Effector memory CD4-positive, alpha-beta T cell (primary cell): Measurements from ENCODE around the gene PDGFB.
A peak's percentile ranks its signal among the peaks of the same experiment; 100 is the strongest.

ENCODE experiments used
- DNase-seq, 3 donors: peaks; one replicate each; pipeline ENCODE4 v3.0.0-alpha.2; 2020
- H3K27ac ChIP-seq: 2 replicates; pipeline ENCODE4 v1.7.0; 2013; ENCODE audit warnings: mild to moderate bottlenecking, low read length, moderate library complexity; ENCODE audit not compliant: insufficient read depth, poor library complexity, severe bottlenecking
- H3K27me3 ChIP-seq: replicated peaks from 2 replicates; pipeline ENCODE4 v1.7.0; 2013; ENCODE audit warnings: mild to moderate bottlenecking, low read length; ENCODE audit not compliant: insufficient read depth, control insufficient read depth, poor library complexity, severe bottlenecking
- H3K36me3 ChIP-seq: 2 replicates; pipeline ENCODE4 v1.7.0; 2013; ENCODE audit warnings: mild to moderate bottlenecking, low read length, moderate library complexity; ENCODE audit not compliant: control insufficient read depth, insufficient read depth
- H3K4me1 ChIP-seq: 2 replicates; pipeline ENCODE4 v1.7.0; 2013; ENCODE audit warnings: low read length, mild to moderate bottlenecking; ENCODE audit not compliant: control insufficient read depth, insufficient read depth, poor library complexity, severe bottlenecking
- H3K4me3 ChIP-seq: 2 replicates; pipeline ENCODE4 v1.7.0; 2013; ENCODE audit warnings: low read length, low read depth, mild to moderate bottlenecking; ENCODE audit not compliant: insufficient read depth, poor library complexity, severe bottlenecking
- H3K9me3 ChIP-seq: 2 replicates; pipeline ENCODE4 v1.7.0; 2013; ENCODE audit warnings: mild to moderate bottlenecking, low read length, moderate library complexity; ENCODE audit not compliant: control insufficient read depth

PDGFB gene

DNA sequence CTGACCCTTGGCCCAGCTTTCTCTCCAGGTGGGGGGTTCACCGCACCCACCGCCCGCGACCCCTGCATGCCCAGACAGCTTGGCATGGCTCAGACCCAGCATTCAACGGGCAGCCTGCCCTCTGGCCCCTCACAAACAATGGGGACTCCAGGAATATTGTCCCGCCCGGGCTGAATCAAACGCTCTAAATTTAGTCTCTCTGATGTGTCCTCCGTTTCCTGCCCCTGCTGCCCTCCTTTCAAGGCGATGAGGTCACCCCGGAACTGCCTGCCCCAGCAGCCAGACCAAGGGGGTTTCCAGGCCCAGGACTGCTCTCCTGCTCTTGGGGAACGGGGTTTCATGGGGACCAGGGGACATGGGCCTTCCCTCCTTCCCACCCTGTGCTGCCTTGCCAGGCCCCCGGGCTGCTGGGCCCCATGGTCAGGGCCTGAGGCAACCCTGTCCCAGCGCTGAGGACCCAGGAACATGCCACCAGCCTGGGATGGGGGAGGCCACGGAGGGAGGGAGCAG lies 10.1 kb upstream of the PDGFB start:
- H3K36me3 ChIP-seq, result no peaks in the 10 kb centered on the region
- no peaks in the 10 kb centered on the region for H3K27me3 ChIP-seq
- H3K27ac ChIP-seq, result no peak overlapping the region
- DNase-seq, result peak in 2 of 3 donors; percentile 43 to 55
- H3K4me1 ChIP-seq, result peaks cover 25% of the 10 kb centered on the region
- no peak overlapping the region for H3K4me3 ChIP-seq
- H3K9me3 ChIP-seq, result no peaks in the 10 kb centered on the region

DNA sequence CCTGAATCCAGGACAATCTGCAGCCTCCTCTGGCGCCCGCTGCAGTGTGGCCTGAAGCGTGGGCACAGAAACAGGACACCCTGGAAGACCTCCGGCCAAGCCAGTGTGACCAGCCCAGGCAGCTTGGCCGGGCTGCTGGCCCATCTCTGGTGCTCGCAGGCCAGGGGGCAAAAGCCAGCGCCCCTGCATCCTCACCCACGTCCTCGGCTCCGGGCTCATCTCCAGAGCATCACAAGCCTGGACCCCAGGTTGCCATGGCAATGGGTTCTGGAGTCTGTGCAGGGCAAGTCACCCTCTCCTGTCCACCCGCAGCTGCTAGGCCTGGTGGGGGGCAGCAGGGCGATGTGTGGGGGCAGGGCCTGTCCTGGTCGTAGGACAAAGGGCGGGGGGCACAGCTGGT lies 9.3 kb upstream of the PDGFB start:
- DNase-seq, result no peak
- peaks cover 25% of the 10 kb centered on the region for H3K4me1 ChIP-seq
- no peaks in the 10 kb centered on the region for H3K9me3 ChIP-seq
- no peaks in the 10 kb centered on the region for H3K27me3 ChIP-seq
- no peaks in the 10 kb centered on the region for H3K36me3 ChIP-seq
- H3K4me3 ChIP-seq, result no peak overlapping the region
- no peak overlapping the region for H3K27ac ChIP-seq

DNA sequence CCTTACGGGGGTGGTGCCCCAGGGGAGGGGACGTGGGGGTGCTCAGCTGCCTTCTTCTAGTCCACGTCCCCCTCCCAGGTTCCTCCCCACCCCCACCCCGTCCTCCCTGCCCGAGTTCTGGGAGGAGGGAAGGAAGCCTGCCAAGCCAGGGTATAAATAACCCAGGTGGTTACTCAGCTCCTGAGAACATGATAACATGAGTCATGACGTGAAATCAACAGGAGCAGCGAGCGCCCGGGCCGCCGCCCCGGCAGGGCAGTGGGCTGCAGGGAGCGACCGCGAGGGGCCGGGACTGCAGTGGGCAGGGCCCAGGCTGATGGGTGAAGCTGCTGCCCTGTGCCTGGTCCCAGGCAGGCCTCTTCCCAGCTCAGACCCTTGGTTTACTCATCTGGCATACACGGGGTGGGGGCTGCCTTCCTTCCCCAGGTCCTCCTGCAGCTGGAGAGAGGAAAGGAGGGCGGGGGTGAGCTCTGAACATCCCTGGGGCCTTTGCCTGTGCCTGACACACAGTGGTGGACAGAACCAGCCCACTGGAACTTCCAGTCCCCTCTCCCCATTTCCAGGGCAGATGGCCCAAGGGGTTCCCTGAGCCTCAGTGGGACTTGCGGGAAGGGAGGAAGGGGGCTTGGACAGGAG lies 8.8 kb upstream of the PDGFB start:
- H3K36me3 ChIP-seq, result no peaks in the 10 kb centered on the region
- H3K27me3 ChIP-seq, result no peaks in the 10 kb centered on the region
- no peak for DNase-seq
- H3K4me1 ChIP-seq, result peaks cover 25% of the 10 kb centered on the region
- no peak overlapping the region for H3K4me3 ChIP-seq
- H3K27ac ChIP-seq, result no peak overlapping the region
- H3K9me3 ChIP-seq, result no peaks in the 10 kb centered on the region

DNA sequence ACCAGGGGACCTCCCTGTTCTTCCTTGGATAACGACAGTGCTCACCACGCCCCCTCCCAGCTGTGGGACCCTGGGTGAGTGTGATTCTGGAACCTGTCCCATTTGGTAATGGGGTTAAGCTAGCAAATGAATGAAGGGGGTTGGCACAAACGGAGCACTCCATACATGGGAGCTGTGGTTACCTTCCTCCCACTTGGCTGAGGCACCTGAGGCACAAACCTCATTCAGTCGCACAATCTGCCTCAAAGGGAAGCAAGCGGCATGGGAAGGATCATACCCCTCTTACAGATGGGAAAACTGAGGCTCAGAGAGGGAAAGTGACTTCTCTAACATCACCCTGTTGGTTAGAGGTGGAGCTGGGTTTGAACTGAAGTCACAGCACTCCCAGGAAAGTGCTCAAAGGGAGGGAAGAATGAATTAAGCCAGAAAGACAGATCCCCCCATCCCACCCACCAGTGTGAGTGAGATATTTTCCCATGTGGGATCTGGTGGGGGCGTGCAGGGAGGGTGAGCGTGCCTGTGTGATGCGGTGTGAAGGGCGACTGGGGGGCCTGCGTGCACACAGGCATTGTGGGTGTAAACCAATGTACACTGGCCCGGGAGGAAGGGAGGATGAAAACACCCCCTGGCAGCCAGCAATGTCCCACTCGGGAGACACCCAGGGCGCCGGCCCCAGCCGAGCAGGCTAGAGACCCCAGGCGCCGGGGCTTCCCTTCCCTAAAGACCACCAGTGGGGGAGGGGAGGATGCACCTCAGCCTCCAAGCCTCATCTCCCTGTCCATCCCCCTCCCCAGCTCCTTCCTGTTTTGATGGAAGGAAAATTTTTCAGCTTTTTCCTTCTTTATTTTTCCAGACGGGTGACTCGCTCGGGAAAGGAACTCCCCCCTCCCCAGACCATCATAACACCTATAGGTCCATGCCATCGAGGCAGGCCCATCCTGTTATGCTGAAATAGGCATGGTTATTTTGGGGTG lies 8.0 kb upstream of the PDGFB start:
- no peak overlapping the region for H3K4me3 ChIP-seq
- no peak overlapping the region for H3K27ac ChIP-seq
- no peak for DNase-seq
- peaks cover 25% of the 10 kb centered on the region for H3K4me1 ChIP-seq
- no peaks in the 10 kb centered on the region for H3K27me3 ChIP-seq
- H3K9me3 ChIP-seq, result no peaks in the 10 kb centered on the region
- H3K36me3 ChIP-seq, result no peaks in the 10 kb centered on the region

DNA sequence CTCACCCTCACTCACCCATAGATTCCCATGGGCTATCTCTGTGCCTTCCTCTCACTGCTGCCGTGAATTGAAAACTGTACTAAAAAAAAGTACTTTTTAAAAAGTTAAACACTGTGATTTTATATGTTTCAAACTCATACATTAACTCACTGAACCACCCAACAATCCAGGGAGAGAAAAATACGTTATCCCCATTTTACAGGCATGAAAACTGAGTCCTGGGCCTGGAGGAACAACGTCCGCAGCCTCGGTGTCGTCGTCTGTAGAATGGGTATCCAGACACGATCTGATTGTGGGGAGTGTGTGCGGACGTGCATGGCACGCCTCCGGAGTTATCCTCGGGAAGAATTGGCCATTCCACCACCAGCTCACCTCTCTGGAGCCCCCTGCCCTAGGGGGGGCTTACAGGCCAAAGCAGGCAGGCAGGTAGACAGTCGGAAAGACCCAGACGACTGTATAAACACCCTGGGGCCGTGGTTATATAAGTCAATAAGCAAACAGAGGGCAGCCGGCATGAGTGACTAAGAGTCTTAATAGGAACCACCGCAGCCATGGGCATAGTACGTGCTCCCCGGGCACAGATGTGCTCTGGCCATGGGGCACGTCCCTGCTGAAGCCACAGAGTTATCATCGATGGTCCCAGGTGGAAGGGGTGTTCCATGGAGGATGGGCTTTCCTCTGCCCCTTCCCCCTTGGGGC lies 7.1 kb upstream of the PDGFB start:
- peaks cover 25% of the 10 kb centered on the region for H3K4me1 ChIP-seq
- H3K4me3 ChIP-seq, result no peak overlapping the region
- H3K9me3 ChIP-seq, result no peaks in the 10 kb centered on the region
- no peak overlapping the region for H3K27ac ChIP-seq
- DNase-seq, result no peak
- H3K36me3 ChIP-seq, result no peaks in the 10 kb centered on the region
- H3K27me3 ChIP-seq, result no peaks in the 10 kb centered on the region

DNA sequence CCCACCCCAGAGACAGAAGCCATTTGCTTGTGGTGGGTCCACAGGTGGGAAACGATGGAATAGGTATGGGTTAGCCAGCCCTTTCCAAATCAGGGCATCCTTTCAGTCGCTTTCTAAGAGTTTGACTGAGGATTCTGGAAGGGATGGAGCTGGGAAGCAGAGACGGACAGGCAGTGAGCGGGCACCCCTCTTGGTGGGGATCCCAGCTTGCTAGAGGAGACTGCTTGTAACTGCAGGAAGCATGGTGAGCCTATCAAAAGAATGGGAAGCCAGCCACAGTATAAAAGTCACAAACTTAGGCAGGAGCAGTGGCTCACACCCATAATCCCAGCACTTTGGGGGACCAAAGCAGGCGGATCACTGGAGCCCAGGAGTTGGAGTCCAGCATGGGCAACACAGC lies 6.1 kb upstream of the PDGFB start:
- no peak overlapping the region for H3K27ac ChIP-seq
- H3K4me3 ChIP-seq, result no peak overlapping the region
- peaks cover 25% of the 10 kb centered on the region for H3K4me1 ChIP-seq
- H3K27me3 ChIP-seq, result no peaks in the 10 kb centered on the region
- H3K36me3 ChIP-seq, result no peaks in the 10 kb centered on the region
- DNase-seq, result no peak
- H3K9me3 ChIP-seq, result no peaks in the 10 kb centered on the region

DNA sequence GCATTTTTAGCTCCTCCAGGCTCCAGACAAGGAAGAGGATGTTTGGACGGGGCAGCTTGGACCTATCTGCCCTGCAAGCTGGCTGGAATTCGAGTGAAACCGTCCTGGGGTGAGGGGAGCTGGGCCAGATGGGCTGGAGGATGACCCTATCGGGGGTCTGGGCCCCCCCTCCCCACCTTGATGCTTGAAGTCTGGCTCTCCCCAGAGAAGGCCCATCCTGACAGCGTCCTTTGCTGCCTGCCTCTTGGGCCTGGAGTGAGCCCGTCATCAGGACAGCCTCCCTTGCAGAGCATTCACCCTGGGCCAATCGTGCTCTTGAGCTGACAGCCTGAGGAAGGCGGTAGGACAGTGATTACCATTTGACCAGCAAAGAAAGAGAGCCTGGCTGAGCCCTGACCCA lies 5.3 kb upstream of the PDGFB start:
- Histone ChIP-seq H3K27ac (no peak overlapping the region), H3K4me1 (peaks cover 23% of the 10 kb centered on the region), H3K9me3 (no peaks in the 10 kb centered on the region), H3K36me3 (no peaks in the 10 kb centered on the region), H3K27me3 (no peaks in the 10 kb centered on the region), H3K4me3 (no peak overlapping the region)
- no peak for DNase-seq

DNA sequence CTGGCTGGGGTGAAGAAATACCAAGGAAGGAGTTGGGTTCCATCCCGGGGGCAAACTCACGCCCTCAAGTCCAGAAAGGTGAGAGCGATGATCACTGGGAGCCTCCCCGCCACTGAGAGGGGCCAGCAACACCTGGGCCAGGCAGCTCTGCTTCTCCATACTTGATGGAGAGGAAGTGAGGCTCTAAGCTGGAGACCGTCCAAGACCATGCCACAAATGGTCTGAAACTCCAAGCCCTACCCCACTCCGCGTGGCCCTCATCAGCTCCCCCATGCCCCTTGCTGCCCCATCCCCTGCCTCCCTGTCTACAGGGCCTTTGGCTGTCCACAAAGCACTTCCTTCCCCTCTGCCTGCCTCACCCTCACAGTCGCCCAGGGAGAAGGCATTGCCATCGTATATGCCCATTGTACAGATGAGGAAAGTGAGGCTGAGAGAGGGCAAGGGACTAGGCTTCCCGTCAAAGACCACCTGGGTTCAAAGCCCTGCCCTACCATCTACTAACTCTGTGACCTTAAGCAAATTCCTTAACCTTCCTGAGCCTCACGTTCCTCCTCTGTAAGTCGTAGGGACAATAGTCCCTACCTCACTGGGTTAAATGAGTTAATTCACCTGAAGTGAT lies 4.4 kb upstream of the PDGFB start:
- Histone ChIP-seq H3K4me1 (peaks cover 18% of the 10 kb centered on the region), H3K27me3 (no peaks in the 10 kb centered on the region), H3K36me3 (no peaks in the 10 kb centered on the region), H3K4me3 (no peak overlapping the region), H3K9me3 (no peaks in the 10 kb centered on the region), H3K27ac (no peak overlapping the region)
- DNase-seq, result no peak

DNA sequence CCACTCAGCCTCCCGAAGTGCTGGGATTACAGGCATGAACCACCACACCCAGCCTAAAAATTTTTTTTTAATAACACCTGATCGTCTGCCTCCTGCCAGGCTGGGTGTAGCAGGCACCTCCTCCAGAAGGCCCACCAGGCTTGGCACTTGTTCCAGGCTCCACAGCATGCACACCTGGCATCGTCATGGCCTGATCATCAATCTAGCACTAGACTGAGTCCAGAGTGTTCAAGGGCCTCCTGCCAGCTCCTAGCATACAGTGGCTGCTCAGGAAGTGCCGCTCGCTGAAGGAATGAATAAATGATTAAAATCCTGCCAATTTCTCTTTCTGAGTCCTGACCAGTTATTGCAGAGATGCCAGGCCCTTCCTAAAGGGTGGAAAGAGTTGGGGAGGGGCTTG lies 3.5 kb upstream of the PDGFB start:
- no peak overlapping the region for H3K4me3 ChIP-seq
- H3K27me3 ChIP-seq, result no peaks in the 10 kb centered on the region
- no peaks in the 10 kb centered on the region for H3K36me3 ChIP-seq
- peaks cover 9% of the 10 kb centered on the region for H3K4me1 ChIP-seq
- H3K9me3 ChIP-seq, result no peaks in the 10 kb centered on the region
- DNase-seq, result no peak
- H3K27ac ChIP-seq, result no peak overlapping the region
